NT2/D1 (cell line): ENCODE data around the gene UBE2O.

Experiments
- DNase-seq: peaks from one replicate; pipeline ENCODE4 v3.0.0-alpha.2; 2011; ENCODE audit warnings: low read depth, low spot score
- H3K27me3 ChIP-seq: 2 replicates; pipeline ENCODE4 v1.6.0; 2011; ENCODE audit warnings: mild to moderate bottlenecking; ENCODE audit not compliant: insufficient read length, insufficient read depth
- H3K36me3 ChIP-seq: 2 replicates; pipeline ENCODE4 v1.6.1; 2011; ENCODE audit warnings: mild to moderate bottlenecking, low read length, mixed read lengths; ENCODE audit not compliant: insufficient read depth, insufficient read length
- H3K4me1 ChIP-seq: 2 replicates; pipeline ENCODE4 v1.5.1; 2011; ENCODE audit not compliant: insufficient read depth, insufficient read length
- H3K4me3 ChIP-seq: 2 replicates; pipeline ENCODE4 v1.5.1; 2011; ENCODE audit warnings: low read depth; ENCODE audit not compliant: insufficient read length
- H3K9ac ChIP-seq: 2 replicates; pipeline ENCODE4 v1.6.0; 2011; ENCODE audit warnings: low read depth; ENCODE audit not compliant: insufficient read length
- H3K9me3 ChIP-seq: 2 replicates; pipeline ENCODE4 v1.5.1; 2011; ENCODE audit warnings: mild to moderate bottlenecking, low read length; ENCODE audit not compliant: insufficient read depth
- SUZ12 ChIP-seq: IDR thresholded peaks from 2 replicates; pipeline ENCODE4 v1.6.1; 2011; ENCODE audit not compliant: insufficient read length, insufficient read depth; ENCODE audit errors: extremely low read depth
- YY1 ChIP-seq: IDR thresholded peaks from 2 replicates; pipeline ENCODE4 v1.6.1; 2011; ENCODE audit not compliant: insufficient read length, insufficient read depth
- ZNF274 ChIP-seq: IDR thresholded peaks from 2 replicates; pipeline ENCODE4 v1.6.1; 2011; ENCODE audit warnings: mild to moderate bottlenecking, low read depth, low read length

The UBE2O gene

GRCh38 chr17:76390003-76390421 lies 62.9 kb downstream of the UBE2O start:
- H3K4me3 ChIP-seq, result no peak overlapping the region
- no peak overlapping the region for H3K9ac ChIP-seq
- DNase-seq, result no peak
- peaks cover 8% of the 10 kb centered on the region for H3K27me3 ChIP-seq
- peaks cover 28% of the 10 kb centered on the region for H3K4me1 ChIP-seq
- no peak for TF ChIP-seq SUZ12
- no peak for TF ChIP-seq ZNF274
- no peak for TF ChIP-seq YY1
- H3K36me3 ChIP-seq, result peaks cover 83% of the 10 kb centered on the region
- H3K9me3 ChIP-seq, result peaks cover 5% of the 10 kb centered on the region; the same call in 1 of the 2 replicates

GRCh38 chr17:76388966-76389888 lies 63.7 kb downstream of the UBE2O start:
- Histone ChIP-seq H3K36me3 (peaks cover 79% of the 10 kb centered on the region), H3K27me3 (peaks cover 14% of the 10 kb centered on the region), H3K9me3 (peaks cover 5% of the 10 kb centered on the region; the same call in 1 of the 2 replicates), H3K4me1 (peaks cover 30% of the 10 kb centered on the region), H3K4me3 (no peak overlapping the region), H3K9ac (no peak overlapping the region)
- TF ChIP-seq ZNF274 (no peak), SUZ12 (no peak), YY1 (no peak)
- DNase-seq, result no peak

- H3K27me3 ChIP-seq, result peaks cover 14% of the 10 kb centered on the region
These were observed 65.8 kb downstream of the UBE2O start for GRCh38 chr17:76386966-76387765.

GRCh38 chr17:76385892-76386786 lies 66.8 kb downstream of the UBE2O start:
- DNase-seq, result no peak
- Histone ChIP-seq H3K4me1 (peaks cover 35% of the 10 kb centered on the region), H3K36me3 (peaks cover 49% of the 10 kb centered on the region)

More at GRCh38 chr17:76386966-76387765, 65.8 kb downstream of the UBE2O start:
- no peak overlapping the region for H3K9ac ChIP-seq
- H3K36me3 ChIP-seq, result peaks cover 60% of the 10 kb centered on the region
- no peak overlapping the region for H3K4me3 ChIP-seq
- TF ChIP-seq SUZ12, result no peak
- no peak for TF ChIP-seq YY1
- no peak for TF ChIP-seq ZNF274
- H3K9me3 ChIP-seq, result peaks cover 5% of the 10 kb centered on the region; the same call in 1 of the 2 replicates
- H3K4me1 ChIP-seq, result peaks cover 30% of the 10 kb centered on the region
- DNase-seq, result no peak

GRCh38 chr17:76384987-76385891 lies 67.7 kb downstream of the UBE2O start:
- Histone ChIP-seq H3K4me1 (peaks cover 34% of the 10 kb centered on the region), H3K27me3 (peaks cover 14% of the 10 kb centered on the region), H3K36me3 (peaks cover 40% of the 10 kb centered on the region), H3K4me3 (peak overlapping the region; percentile 69), H3K9me3 (peaks cover 5% of the 10 kb centered on the region; the same call in 1 of the 2 replicates), H3K9ac (peak overlapping the region; percentile 94)
- TF ChIP-seq YY1 (no peak), SUZ12 (no peak), ZNF274 (no peak)
- DNase-seq, result no peak

More at GRCh38 chr17:76385892-76386786, 66.8 kb downstream of the UBE2O start:
- H3K9me3 ChIP-seq, result peaks cover 5% of the 10 kb centered on the region; the same call in 1 of the 2 replicates
- peak overlapping the region; percentile 94 for H3K9ac ChIP-seq
- peaks cover 14% of the 10 kb centered on the region for H3K27me3 ChIP-seq
- peak overlapping the region; percentile 69 for H3K4me3 ChIP-seq
- TF ChIP-seq SUZ12 (no peak), YY1 (no peak), ZNF274 (no peak)
